WTC11 (cell line): ENCODE data around the gene TLX2. TPM values are rescaled to one million over a fixed set of nuclear protein-coding genes. Genes with fewer than 3 reads are reported as not detected.
"Not testable (repeated sequence)": the region's sequence is repeated elsewhere in the genome, so short reads cannot be mapped to it uniquely, and the experiment has no call there.

ENCODE experiments used
- ATAC-seq: fragments of 200-7000 bp; cut with Tn5 transposase; 2 replicates; pipeline ENCODE4 v1.10.0; 2021; ENCODE audit warnings: mild to moderate bottlenecking, moderate library complexity
- CTCF ChIA-PET: fragments of 300-600 bp; sonication (Branson Sonifier 250); formaldehyde crosslinking; loops from one replicate; lab custom pipeline; 2021; ENCODE audit warnings: antibody characterized with exemption; lab: Charles Lee
- POLR2A ChIA-PET: fragments of 350-600 bp; sonication (Branson Sonifier 250); formaldehyde crosslinking; loops from one replicate; lab custom pipeline; 2021; ENCODE audit warnings: antibody characterized with exemption; lab: Charles Lee
- DNase-seq: peaks from one replicate; pipeline ENCODE4 v3.0.0; 2021; ENCODE audit warnings: low spot score
- H3K27ac Mint-ChIP-seq: 2 replicates; pipeline ENCODE4 v1.8.0; 2021; ENCODE audit warnings: mixed read lengths
- H3K27me3 Mint-ChIP-seq: 2 replicates; pipeline ENCODE4 v1.8.0; 2021; ENCODE audit warnings: low read depth, mild to moderate bottlenecking, moderate library complexity, mixed read lengths
- H3K36me3 Mint-ChIP-seq: 2 replicates; pipeline ENCODE4 v1.8.0; 2021; ENCODE audit warnings: mixed read lengths
- H3K4me1 Mint-ChIP-seq: 2 replicates; pipeline ENCODE4 v1.8.0; 2022; ENCODE audit warnings: mixed read lengths
- H3K4me3 Mint-ChIP-seq: 2 replicates; pipeline ENCODE4 v1.8.0; 2021; ENCODE audit warnings: mild to moderate bottlenecking, moderate library complexity, mixed read lengths
- H3K9me3 Mint-ChIP-seq: 2 replicates; pipeline ENCODE4 v1.8.0; 2021; ENCODE audit warnings: mixed read lengths
- CREB1 ChIP-seq: sonication (generic); formaldehyde crosslinking; IDR thresholded peaks from 2 replicates; pipeline ENCODE4 v1.8.0; 2023; ENCODE audit warnings: mild to moderate bottlenecking, missing genetic modification reagents
- ETV6 ChIP-seq: sonication (generic); formaldehyde crosslinking; IDR thresholded peaks from 2 replicates; pipeline ENCODE4 v1.8.1; 2022; ENCODE audit warnings: mild to moderate bottlenecking, missing genetic modification reagents
- FOXK1 ChIP-seq: sonication (generic); formaldehyde crosslinking; IDR thresholded peaks from 2 replicates; pipeline ENCODE4 v1.8.0; 2022; ENCODE audit warnings: mild to moderate bottlenecking, moderate library complexity, missing genetic modification reagents
- GABPB1 ChIP-seq: sonication (generic); formaldehyde crosslinking; IDR thresholded peaks from 2 replicates; pipeline ENCODE4 v1.8.1; 2023; ENCODE audit warnings: mild to moderate bottlenecking, missing genetic modification reagents
- GTF2I ChIP-seq: fragments of 250-450 bp; sonication (Bioruptor Pico); conservative IDR thresholded peaks from 2 replicates; pipeline ENCODE4 v1.4.0; 2021; ENCODE audit warnings: mild to moderate bottlenecking
- KAT7 ChIP-seq: sonication (generic); formaldehyde crosslinking; IDR thresholded peaks from 2 replicates; pipeline ENCODE4 v1.8.1; 2023; ENCODE audit warnings: missing genetic modification reagents, mild to moderate bottlenecking, borderline replicate concordance
- MYBL2 ChIP-seq: sonication (generic); formaldehyde crosslinking; IDR thresholded peaks from 2 replicates; pipeline ENCODE4 v1.8.1; 2023; ENCODE audit warnings: mild to moderate bottlenecking, moderate library complexity, missing genetic modification reagents
- SP1 ChIP-seq: sonication (generic); formaldehyde crosslinking; conservative IDR thresholded peaks from 2 replicates; pipeline ENCODE4 v1.8.1; 2022; ENCODE audit warnings: missing genetic modification reagents
- TEAD1 ChIP-seq: sonication (generic); formaldehyde crosslinking; IDR thresholded peaks from 2 replicates; pipeline ENCODE4 v1.8.0; 2022; ENCODE audit warnings: mild to moderate bottlenecking, missing genetic modification reagents
- ZBTB43 ChIP-seq: sonication (generic); formaldehyde crosslinking; IDR thresholded peaks from 2 replicates; pipeline ENCODE4 v1.8.1; 2023; ENCODE audit warnings: mild to moderate bottlenecking, missing genetic modification reagents
- ZNF121 ChIP-seq: sonication (generic); formaldehyde crosslinking; IDR thresholded peaks from 2 replicates; pipeline ENCODE4 v1.8.0; 2023; ENCODE audit warnings: missing genetic modification reagents
- ZNF219 ChIP-seq: sonication (generic); formaldehyde crosslinking; IDR thresholded peaks from 2 replicates; pipeline ENCODE4 v1.8.0; 2023; ENCODE audit warnings: missing genetic modification reagents, mild to moderate bottlenecking, borderline replicate concordance
- ZNF232 ChIP-seq: sonication (generic); formaldehyde crosslinking; IDR thresholded peaks from 2 replicates; pipeline ENCODE4 v1.8.0; 2022; ENCODE audit warnings: mild to moderate bottlenecking, missing genetic modification reagents
- ZNF281 ChIP-seq: sonication (generic); formaldehyde crosslinking; IDR thresholded peaks from 2 replicates; pipeline ENCODE4 v1.8.0; 2023; ENCODE audit warnings: mild to moderate bottlenecking, missing genetic modification reagents
- ZNF396 ChIP-seq: fragments of 250-450 bp; sonication (Bioruptor Pico); IDR thresholded peaks from 2 replicates; pipeline ENCODE4 v1.8.0; 2021; ENCODE audit warnings: mild to moderate bottlenecking, moderate library complexity, borderline replicate concordance
- ZSCAN18 ChIP-seq: fragments of 250-450 bp; sonication (Bioruptor Pico); IDR thresholded peaks from 2 replicates; pipeline ENCODE4 v2.1.2; 2022; ENCODE audit warnings: mild to moderate bottlenecking, moderate library complexity
- total RNA-seq: library from RNA; stranded (reverse); gene quantifications from 3 replicates; pipeline ENCODE4 v1.2.3, GENCODE V29; 2021
- TF ChIP-seq, protein P1 (sequence below): sonication (generic); formaldehyde crosslinking; IDR thresholded peaks from 2 replicates; pipeline ENCODE4 v1.8.0; 2022; ENCODE audit warnings: mild to moderate bottlenecking, missing genetic modification reagents
- TF ChIP-seq, protein P2 (sequence below): fragments of 250-450 bp; sonication (Bioruptor Pico); IDR thresholded peaks from 2 replicates; pipeline ENCODE4 v1.8.0; 2021; ENCODE audit warnings: mild to moderate bottlenecking

The TLX2 gene
- total RNA-seq, 1 experiment from 2014 or later = 0.26 TPM

DNA sequence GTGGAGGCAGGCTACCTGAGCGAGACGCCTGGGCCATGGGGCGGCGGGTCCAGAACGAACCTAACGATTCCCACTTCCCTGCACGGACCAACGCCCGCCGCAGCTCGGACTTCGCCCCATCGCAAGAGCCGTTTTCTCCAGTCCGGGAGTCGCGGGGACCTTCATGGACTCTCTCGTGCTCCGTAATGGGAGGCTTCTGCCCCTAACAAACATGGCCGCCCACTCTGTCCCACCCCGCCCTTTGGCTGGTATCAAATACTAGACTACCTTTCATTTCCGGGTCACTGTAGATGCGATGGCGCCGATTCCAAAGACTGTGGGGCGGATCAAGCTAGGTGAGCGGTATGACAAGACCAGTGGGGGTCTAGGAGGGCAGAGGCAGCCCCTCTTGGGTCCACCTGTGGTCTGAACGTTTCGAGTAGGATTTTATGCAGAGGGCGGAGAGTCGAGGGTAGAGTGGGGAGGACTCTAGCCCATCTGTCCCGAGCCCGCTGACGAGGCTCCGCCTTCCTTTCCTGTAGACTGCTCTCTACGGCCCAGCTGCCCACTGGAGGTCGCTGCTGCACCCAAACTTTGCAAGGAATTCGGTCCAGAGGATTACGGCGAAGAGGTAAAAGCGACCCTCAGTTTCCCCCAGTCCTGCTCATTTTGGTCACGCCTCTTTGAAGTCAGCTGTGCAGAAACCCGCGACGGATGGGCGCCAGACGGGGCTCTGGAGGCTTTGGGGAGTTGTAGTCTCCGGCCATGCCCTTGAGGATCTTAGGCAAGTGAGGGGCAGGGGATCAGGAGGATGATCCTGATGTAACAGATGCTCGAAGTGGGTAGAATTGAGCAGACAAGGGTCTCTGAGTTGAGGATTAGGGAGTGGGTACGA lies 31.2 kb upstream of the TLX2 start, which contains the start of the genes CCDC142 and TTC31 (continued):
- 0 out of 2 replicates have a peak, but pooled peaks have one; percentile 62 for TF ChIP-seq KAT7 (CRISPR knock-in tag)
- TF ChIP-seq SP1 = peak; percentile 85
- peak; percentile 79 for TF ChIP-seq GABPB1 (CRISPR knock-in tag)
- TF ChIP-seq FOXK1 (CRISPR knock-in tag) = peak; percentile 77
- peak; percentile 29; the same call in 1 of the 2 replicates for TF ChIP-seq MYBL2 (CRISPR knock-in tag)
- TF ChIP-seq ZSCAN18 (CRISPR knock-in tag) = no peak
- TF ChIP-seq ZBTB43 (CRISPR knock-in tag) = peak; percentile 61; the same call in 1 of the 2 replicates
- TF ChIP-seq ZNF219 (CRISPR knock-in tag) = no peak
- TF ChIP-seq, protein P1, sequence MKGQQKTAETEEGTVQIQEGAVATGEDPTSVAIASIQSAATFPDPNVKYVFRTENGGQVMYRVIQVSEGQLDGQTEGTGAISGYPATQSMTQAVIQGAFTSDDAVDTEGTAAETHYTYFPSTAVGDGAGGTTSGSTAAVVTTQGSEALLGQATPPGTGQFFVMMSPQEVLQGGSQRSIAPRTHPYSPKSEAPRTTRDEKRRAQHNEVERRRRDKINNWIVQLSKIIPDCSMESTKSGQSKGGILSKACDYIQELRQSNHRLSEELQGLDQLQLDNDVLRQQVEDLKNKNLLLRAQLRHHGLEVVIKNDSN (CRISPR knock-in tag) = peak; percentile 63; the same call in 1 of the 2 replicates
- TF ChIP-seq CREB1 (CRISPR knock-in tag) = no peak
- peak; percentile 84 for TF ChIP-seq ETV6 (CRISPR knock-in tag)
- 0 out of 2 replicates have a peak, but pooled peaks have one; percentile 14 for TF ChIP-seq TEAD1 (CRISPR knock-in tag)
- 0 out of 2 replicates have a peak, but pooled peaks have one; percentile 21 for TF ChIP-seq ZNF281
- no peak for TF ChIP-seq ZNF396
- TF ChIP-seq, protein P2, sequence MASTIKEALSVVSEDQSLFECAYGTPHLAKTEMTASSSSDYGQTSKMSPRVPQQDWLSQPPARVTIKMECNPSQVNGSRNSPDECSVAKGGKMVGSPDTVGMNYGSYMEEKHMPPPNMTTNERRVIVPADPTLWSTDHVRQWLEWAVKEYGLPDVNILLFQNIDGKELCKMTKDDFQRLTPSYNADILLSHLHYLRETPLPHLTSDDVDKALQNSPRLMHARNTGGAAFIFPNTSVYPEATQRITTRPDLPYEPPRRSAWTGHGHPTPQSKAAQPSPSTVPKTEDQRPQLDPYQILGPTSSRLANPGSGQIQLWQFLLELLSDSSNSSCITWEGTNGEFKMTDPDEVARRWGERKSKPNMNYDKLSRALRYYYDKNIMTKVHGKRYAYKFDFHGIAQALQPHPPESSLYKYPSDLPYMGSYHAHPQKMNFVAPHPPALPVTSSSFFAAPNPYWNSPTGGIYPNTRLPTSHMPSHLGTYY = no peak
- peak; percentile 14; the same call in 1 of the 2 replicates for TF ChIP-seq ZNF232 (CRISPR knock-in tag)

GRCh38 chr2:74483675-74484164 lies 30.5 kb upstream of the TLX2 start:
- Mint-ChIP-seq H3K36me3 (peaks cover 22% of the 10 kb centered on the region), H3K4me1 (peaks cover 10% of the 10 kb centered on the region), H3K4me3 (peak overlapping the region; percentile 100), H3K27ac (peak overlapping the region; percentile 100)
- ChIA-PET POLR2A (interaction anchor here (0.7 to 2.2 kb wide), 5 partner anchors 10 to 43 kb away, joined by 3 to 13 read pairs (median 4); partner anchors contain the start of gene WBP1), CTCF (interaction anchor here (1.0 to 4.6 kb wide), 18 partner anchors 10 to 148 kb away, joined by 3 to 43 read pairs (median 8); partner anchors contain the start of genes AUP1, DQX1, HTRA2 and INO80B)
- H3K9me3 Mint-ChIP-seq, H3K27me3 Mint-ChIP-seq, ATAC-seq, DNase-seq: not testable (repeated sequence)
- peak; percentile 77; the same call in 1 of the 2 replicates for TF ChIP-seq ZNF121
- peak; percentile 81; the same call in 1 of the 2 replicates for TF ChIP-seq GTF2I (CRISPR knock-in tag)
